ENCODE data around the gene ZBTB9. TPM values are rescaled to one million over a fixed set of nuclear protein-coding genes. Genes with fewer than 3 reads are reported as not detected.

Gene ZBTB9
- total RNA-seq, 4 donors from 2014 or later, result 4.1 to 5.9 (median 4.6) TPM

- Histone ChIP-seq H3K4me3 (replicated peaks in 1 of 3) (no peak overlapping the region), H3K27ac (no peak overlapping the region), H3K27me3 (no peaks in the 10 kb centered on the region), H3K36me3 (peaks cover 17 to 23% of the 10 kb centered on the region in 2 donors), H3K4me1 (no peaks in the 10 kb centered on the region), H3K9me3 (no peaks in the 10 kb centered on the region)
- intact Hi-C loops (cut with DNase I), result no loop called here
- TF ChIP-seq, protein P1, sequence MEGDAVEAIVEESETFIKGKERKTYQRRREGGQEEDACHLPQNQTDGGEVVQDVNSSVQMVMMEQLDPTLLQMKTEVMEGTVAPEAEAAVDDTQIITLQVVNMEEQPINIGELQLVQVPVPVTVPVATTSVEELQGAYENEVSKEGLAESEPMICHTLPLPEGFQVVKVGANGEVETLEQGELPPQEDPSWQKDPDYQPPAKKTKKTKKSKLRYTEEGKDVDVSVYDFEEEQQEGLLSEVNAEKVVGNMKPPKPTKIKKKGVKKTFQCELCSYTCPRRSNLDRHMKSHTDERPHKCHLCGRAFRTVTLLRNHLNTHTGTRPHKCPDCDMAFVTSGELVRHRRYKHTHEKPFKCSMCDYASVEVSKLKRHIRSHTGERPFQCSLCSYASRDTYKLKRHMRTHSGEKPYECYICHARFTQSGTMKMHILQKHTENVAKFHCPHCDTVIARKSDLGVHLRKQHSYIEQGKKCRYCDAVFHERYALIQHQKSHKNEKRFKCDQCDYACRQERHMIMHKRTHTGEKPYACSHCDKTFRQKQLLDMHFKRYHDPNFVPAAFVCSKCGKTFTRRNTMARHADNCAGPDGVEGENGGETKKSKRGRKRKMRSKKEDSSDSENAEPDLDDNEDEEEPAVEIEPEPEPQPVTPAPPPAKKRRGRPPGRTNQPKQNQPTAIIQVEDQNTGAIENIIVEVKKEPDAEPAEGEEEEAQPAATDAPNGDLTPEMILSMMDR (IDR thresholded peaks at IDR 0.05), result no peak
- WGBS, 2 donors, result 84 to 85% methylated on average over 19 of the region's 19 CpGs
- no peak for DNase-seq
Observed at GRCh38 chr6:33440649-33441309, 13.6 kb upstream of the ZBTB9 start.

- no peak for DNase-seq
- Histone ChIP-seq H3K4me3 (replicated peaks in 1 of 3) (no peak overlapping the region), H3K9me3 (no peaks in the 10 kb centered on the region), H3K36me3 (peaks cover 17 to 23% of the 10 kb centered on the region in 2 donors), H3K27ac (no peak overlapping the region), H3K4me1 (no peaks in the 10 kb centered on the region), H3K27me3 (no peaks in the 10 kb centered on the region)
- intact Hi-C loops (cut with DNase I), result no loop called here
- TF ChIP-seq POLR2A (IDR thresholded peaks at IDR 0.05), result no peak
- TF ChIP-seq, protein P1 (IDR thresholded peaks at IDR 0.05), result no peak
- WGBS, 2 donors, result 92 to 98% methylated on average over 5 to 9 of the region's 9 CpGs
Observed at GRCh38 chr6:33441457-33441856, 12.9 kb upstream of the ZBTB9 start.

- intact Hi-C loops (cut with DNase I), result no loop called here
- Histone ChIP-seq H3K9me3 (no peaks in the 10 kb centered on the region), H3K36me3 (peaks cover 12 to 16% of the 10 kb centered on the region in 2 donors), H3K27ac (no peak overlapping the region), H3K27me3 (no peaks in the 10 kb centered on the region), H3K4me1 (no peaks in the 10 kb centered on the region), H3K4me3 (replicated peaks in 1 of 3) (no peak overlapping the region)
- WGBS, 2 donors, result 87 to 91% methylated on average over 8 of the region's 8 CpGs
- TF ChIP-seq POLR2A (IDR thresholded peaks at IDR 0.05), result no peak
- TF ChIP-seq, protein P1 (IDR thresholded peaks at IDR 0.05), result no peak
- DNase-seq, result no peak
Observed at GRCh38 chr6:33442283-33442682, 12.1 kb upstream of the ZBTB9 start.

GRCh38 chr6:33443025-33443424, 11.4 kb upstream of the ZBTB9 start:
- Histone ChIP-seq H3K27ac (no peak overlapping the region), H3K9me3 (no peaks in the 10 kb centered on the region), H3K4me3 (replicated peaks in 1 of 3) (no peak overlapping the region), H3K4me1 (no peaks in the 10 kb centered on the region), H3K36me3 (peaks cover 5 to 9% of the 10 kb centered on the region in 2 donors), H3K27me3 (no peaks in the 10 kb centered on the region)
- no peak for DNase-seq
- intact Hi-C loops (cut with DNase I), result no loop called here
- 91 to 98% methylated on average over 7 to 13 of the region's 17 CpGs for WGBS, 2 donors
- TF ChIP-seq POLR2A (IDR thresholded peaks at IDR 0.05), result no peak
- TF ChIP-seq, protein P1 (IDR thresholded peaks at IDR 0.05), result no peak

DNA sequence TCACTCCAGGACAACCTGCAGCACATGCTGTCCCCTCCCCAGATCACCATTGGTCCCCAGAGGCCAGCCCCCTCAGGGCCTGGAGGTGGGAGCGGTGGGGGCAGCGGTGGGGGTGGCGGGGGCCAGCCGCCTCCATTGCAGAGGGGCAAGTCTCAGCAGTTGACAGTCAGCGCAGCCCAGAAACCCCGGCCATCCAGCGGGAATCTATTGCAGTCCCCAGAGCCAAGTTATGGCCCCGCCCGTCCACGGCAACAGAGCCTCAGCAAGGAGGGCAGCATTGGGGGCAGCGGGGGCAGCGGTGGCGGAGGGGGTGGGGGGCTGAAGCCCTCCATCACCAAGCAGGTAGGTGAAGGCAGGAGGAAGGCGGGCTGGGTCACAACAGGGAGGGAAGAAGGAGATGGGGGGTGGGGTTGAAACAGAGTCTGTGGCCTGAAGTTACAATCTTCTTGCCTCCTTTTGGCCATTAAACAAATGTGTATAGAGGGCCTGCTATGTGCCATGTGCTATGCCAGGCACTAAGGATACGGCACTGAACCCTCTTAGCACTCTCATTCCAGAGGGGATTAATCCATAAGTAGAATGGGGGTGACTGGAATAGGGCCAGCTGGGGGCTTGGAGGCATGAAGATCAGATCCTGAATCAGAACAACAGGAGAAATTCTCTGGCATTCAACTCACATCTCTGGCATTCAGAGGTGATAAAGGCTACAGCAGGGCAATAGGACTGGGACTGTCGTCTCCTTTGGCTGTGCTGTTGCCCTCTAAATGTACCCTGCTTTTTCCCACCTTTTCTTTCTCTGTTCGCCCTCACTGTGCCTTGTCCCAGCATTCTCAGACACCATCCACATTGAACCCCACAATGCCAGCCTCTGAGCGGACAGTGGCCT, 10.5 kb upstream of the ZBTB9 start:
- Histone ChIP-seq H3K36me3 (peaks cover 4 to 5% of the 10 kb centered on the region in 2 donors), H3K9me3 (no peaks in the 10 kb centered on the region), H3K4me1 (no peaks in the 10 kb centered on the region), H3K27ac (no peak overlapping the region), H3K4me3 (replicated peaks in 1 of 3) (no peak overlapping the region), H3K27me3 (no peaks in the 10 kb centered on the region)
- no peak for TF ChIP-seq POLR2A (IDR thresholded peaks at IDR 0.05)
- TF ChIP-seq, protein P1 (IDR thresholded peaks at IDR 0.05), result no peak
- no peak for DNase-seq
- 93 to 98% methylated on average over 11 to 15 of the region's 18 CpGs for WGBS, 2 donors
- intact Hi-C loops (cut with DNase I), result no loop called here

Measured in thyroid gland (tissue), 4 donors.